ENCODE measurements around the gene DNAAF1.

Gene DNAAF1

GRCh38 chr16:84161037-84161436 is 15.9 kb downstream of the DNAAF1 start:
- no peak for DNase-seq (ENCODE audit: low spot score)

- DNase-seq (ENCODE audit: low spot score) = no peak
Observed at GRCh38 chr16:84161801-84162200, 16.7 kb downstream of the DNAAF1 start.

DNA sequence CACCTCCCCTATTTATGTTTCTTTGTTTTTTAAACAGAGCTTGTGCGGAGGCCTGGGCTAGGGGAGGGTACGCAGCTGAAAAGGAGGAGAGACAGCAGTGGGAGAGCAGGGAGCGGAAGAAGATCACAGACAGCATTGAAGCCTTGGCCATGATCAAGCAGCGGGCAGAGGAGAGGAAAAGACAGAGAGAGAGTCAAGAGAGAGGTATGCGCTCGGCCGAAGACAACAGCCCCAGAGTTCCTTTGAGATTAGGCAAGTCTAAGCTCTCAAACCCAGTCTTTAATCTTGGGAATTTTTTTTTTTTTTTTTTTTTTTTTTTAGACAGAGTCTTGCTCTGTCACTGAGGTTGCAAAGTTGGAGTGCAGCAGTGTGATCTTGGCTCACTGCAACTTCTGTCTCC is 20.6 kb downstream of the DNAAF1 start:
- DNase-seq (ENCODE audit: low spot score) = no peak

GRCh38 chr16:84166796-84167695 is 21.9 kb downstream of the DNAAF1 start:
- no peak for DNase-seq (ENCODE audit: low spot score)

DNA sequence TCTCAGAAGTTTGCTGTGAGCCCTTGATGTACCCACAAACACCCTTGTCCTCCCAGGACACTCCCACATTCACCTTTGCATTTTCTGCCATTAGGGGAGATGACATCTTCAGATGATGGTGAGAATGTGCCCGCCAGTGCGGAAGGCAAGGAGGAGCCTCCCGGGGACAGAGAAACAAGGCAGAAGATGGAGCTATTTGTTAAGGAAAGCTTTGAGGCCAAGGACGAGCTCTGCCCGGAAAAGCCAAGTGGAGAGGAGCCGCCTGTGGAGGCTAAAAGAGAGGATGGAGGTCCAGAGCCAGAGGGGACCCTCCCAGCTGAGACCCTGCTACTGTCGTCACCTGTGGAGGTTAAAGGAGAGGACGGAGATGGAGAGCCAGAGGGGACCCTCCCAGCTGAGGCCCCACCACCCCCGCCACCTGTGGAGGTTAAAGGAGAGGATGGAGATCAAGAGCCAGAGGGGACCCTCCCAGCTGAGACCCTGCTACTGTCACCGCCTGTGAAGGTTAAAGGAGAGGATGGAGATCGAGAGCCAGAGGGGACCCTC is 24.7 kb downstream of the DNAAF1 start:
- DNase-seq (ENCODE audit: low spot score) = no peak

DNA sequence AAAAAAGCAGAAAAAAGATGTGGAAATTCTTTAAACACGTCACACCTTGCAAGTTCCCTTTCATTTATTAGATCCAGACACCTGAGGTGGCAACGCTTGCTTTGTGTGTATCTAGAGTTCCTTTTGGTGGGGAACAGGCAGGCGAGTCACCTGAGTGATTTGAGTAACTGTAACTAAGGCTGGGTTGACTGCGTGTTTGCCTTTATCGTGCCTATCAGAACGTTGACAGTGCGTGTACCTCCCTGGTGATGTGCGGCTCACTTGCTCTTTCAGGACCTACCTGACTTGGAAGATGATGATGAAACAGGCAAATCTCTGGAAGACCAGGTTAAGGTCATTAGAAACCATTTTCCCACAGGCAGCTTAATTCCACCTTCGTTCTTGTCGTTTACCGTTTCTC is 29.3 kb downstream of the DNAAF1 start:
- no peak for DNase-seq (ENCODE audit: low spot score)

DNA sequence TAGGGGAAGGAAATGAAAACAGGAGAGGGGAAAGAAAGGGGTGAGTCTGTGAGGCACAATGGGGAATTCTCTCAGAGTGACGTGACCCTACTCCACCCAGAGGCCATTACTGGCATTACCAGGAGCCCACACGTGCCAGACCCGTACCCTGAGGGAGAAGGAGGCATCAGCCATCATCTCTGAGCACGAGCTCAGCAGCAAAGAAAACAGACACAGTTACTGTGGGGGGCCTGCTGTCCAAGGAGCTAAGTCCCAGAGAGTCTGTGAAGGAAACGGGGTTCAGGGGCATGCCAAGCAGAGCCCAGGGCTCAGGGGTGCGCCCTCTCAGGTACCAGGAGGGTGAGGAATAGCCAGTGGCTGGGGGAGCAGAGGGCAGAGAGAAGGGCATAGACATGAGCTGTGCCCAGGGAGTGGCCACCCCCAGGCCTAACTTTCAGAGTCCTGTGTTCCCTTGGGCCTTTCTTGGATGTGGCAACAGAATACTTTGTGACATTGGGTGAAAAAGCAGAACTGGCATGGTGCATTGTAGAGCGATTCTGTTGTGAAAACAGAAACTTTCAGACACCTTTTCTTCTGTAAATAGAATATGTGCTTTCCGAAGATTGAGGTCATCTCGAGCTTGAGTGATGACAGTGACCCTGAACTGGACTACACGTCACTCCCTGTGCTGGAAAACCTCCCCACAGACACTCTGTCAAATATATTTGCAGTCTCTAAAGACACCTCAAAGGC is 30.4 kb downstream of the DNAAF1 start:
- peak; percentile 82 for DNase-seq (ENCODE audit: low spot score)

- no peak for DNase-seq (ENCODE audit: low spot score)
Observed at GRCh38 chr16:84176192-84177053, 31.3 kb downstream of the DNAAF1 start.

GRCh38 chr16:84177741-84178073 is 32.6 kb downstream of the DNAAF1 start:
- DNase-seq (ENCODE audit: low spot score) = peak; percentile 52

- DNase-seq (ENCODE audit: low spot score) = no peak
Observed at GRCh38 chr16:84178146-84178765, 33.1 kb downstream of the DNAAF1 start.

- DNase-seq (ENCODE audit: low spot score) = no peak
Observed at GRCh38 chr16:84178892-84179611, 33.9 kb downstream of the DNAAF1 start.

- DNase-seq (ENCODE audit: low spot score) = no peak
Observed at GRCh38 chr16:84179612-84180320, 34.7 kb downstream of the DNAAF1 start.

DNA sequence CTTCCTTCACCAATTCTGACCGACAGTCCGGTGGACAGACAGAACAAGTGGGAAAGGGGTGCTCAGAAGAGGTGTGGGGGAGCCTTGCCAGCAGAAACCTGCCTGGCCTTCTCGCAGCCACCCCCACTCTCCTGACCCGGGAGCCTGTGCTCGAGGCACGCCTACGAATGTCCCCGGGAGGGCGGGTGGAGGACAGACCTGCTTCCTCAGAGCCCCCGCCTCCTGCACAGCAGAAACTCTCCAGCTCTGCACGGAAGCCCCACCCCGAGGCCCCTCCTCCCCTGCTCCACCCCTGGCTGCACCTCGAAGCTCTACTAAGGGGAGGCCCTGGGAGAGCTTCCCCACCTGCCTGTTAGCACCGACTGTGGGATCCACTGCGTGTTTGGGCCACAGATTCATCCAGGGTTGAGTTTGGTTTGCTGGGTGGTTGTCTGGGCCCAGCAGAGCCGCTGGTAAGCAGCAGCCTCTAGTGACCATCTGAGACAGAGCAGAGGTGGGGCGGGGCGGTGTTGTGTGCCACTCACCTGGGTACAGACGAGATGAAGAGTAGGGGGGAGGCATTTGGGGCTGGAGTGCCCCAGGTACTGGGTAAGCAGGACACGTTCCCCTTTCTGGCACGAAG is 35.5 kb downstream of the DNAAF1 start:
- DNase-seq (ENCODE audit: low spot score) = no peak

DNA sequence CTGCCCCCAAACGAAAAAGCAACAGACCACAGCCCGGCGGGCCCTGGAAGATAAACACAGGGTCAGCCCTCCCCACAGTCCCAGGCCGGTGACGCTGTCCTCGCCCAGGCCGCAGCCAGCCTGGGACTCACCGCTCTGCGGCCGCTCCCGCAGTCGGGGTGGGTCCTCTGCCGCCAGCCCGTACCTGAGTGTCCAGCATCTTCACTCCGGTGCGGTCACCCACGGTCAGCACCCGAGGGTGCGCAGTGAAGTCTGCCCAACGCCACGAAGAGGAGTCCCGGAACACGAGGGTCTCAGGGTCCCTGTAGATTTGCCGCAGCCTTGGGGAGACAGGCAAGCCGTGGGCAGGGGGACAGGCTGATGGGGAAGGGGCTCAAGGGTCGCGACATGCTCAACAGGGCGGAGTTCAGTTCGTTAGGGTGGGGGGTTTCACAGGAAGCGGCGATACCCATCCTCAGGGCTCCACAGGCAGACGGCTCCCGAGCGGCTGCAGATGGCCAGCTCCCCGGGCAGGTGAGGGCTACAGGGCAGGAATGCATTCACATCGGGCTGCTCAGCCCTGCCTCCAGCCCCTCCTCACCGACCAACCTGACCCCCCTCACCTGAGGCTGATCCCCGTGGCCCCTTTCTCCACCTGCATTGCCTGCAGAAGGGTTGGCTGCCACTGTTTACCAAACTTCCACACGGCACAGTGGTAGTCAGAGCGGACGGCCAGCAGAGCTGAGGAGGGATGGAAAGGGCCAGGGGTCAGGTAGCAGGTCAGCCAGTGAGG is 36.2 kb downstream of the DNAAF1 start:
- DNase-seq (ENCODE audit: low spot score) = no peak

DNA sequence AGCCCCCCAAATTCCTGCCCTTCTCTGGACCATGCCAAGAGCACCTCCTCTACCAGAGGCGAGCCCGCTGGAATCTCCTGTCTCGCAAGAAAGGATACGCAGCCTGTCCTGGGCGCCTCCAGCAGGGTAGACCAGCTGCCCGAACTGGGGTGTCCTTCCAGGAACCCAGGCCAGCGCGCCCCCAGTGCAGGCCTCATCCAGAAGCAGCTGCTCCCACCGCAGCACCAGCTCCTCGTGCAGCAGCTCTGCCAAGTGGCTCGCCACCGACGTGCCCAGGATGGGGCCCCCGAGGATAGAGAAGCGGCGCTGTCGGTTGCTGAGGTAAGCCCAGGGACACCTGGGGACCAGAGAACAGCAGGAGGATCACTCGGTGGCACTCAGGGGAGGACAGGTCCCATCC is 37.0 kb downstream of the DNAAF1 start:
- no peak for DNase-seq (ENCODE audit: low spot score)

- no peak for DNase-seq (ENCODE audit: low spot score)
Observed at GRCh38 chr16:84182680-84183571, 37.8 kb downstream of the DNAAF1 start.

DNA sequence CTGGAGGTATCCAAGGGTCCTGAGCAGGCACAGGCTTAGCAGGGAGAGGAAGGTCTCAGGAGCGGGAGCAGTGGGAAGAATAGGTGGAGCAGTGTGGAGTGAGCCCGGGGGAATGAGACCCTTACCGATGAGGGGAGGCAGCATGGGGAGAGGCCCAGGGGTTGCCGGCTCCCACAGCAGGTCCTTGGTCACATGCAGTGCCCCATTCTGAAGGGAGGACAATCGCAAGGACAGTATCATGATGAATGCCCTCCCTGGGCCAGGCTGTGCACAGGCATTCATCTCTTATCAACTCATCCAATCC is 38.4 kb downstream of the DNAAF1 start:
- no peak for DNase-seq (ENCODE audit: low spot score)

GRCh38 chr16:84183911-84184591 is 38.9 kb downstream of the DNAAF1 start:
- DNase-seq (ENCODE audit: low spot score) = no peak

Measured in AG08396 (cell line).